PC-3 (cell line): ENCODE results near the gene UBL7. TPM values are rescaled to one million over a fixed set of nuclear protein-coding genes. Genes with fewer than 3 reads are reported as not detected.

ENCODE experiments used
- ATAC-seq: fragments of 200-7000 bp; cut with Tn5 transposase; 2 replicates; pipeline ENCODE4 v1.9.1; 2020; ENCODE audit warnings: mild to moderate bottlenecking, moderate library complexity
- BruUV-seq: library from RNA; stranded (reverse); fragments of 400-500 nt; replicated peaks from 2 replicates; lab custom pipeline; 2021; lab: Mats Ljungman, UMichigan
- CTCF ChIA-PET: fragments of 300-600 bp; sonication (Branson Sonifier 250); formaldehyde crosslinking; loops from one replicate; lab custom pipeline; 2022; ENCODE audit warnings: antibody characterized with exemption; lab: Charles Lee
- POLR2A ChIA-PET: fragments of 300-600 bp; sonication (Branson Sonifier 250); formaldehyde crosslinking; loops from one replicate; lab custom pipeline; 2022; ENCODE audit warnings: antibody characterized with exemption; ENCODE audit not compliant: unreplicated experiment; lab: Charles Lee
- DNase-seq: peaks from one replicate; pipeline ENCODE4 v3.0.0-alpha.2; 2015
- H2AFZ ChIP-seq: fragments of 300-600 bp; sonication (generic); 2 replicates; pipeline ENCODE4 v1.6.0; 2016; ENCODE audit warnings: antibody characterized with exemption, low read length
- H3F3A ChIP-seq: fragments of 300-600 bp; sonication (generic); one replicate; pipeline ENCODE4 v1.6.0; 2017; ENCODE audit warnings: antibody characterized with exemption, low read length, control low read depth, mild to moderate bottlenecking; ENCODE audit not compliant: unreplicated experiment
- H3K27ac ChIP-seq: fragments of 300-600 bp; sonication (generic); 2 replicates; pipeline ENCODE4 v1.5.1; 2016; ENCODE audit warnings: mild to moderate bottlenecking, low read length
- H3K27me3 ChIP-seq: fragments of 300-600 bp; sonication (generic); 2 replicates; pipeline ENCODE4 v1.6.1; 2016; ENCODE audit warnings: low read length, mixed read lengths
- H3K36me3 ChIP-seq: fragments of 300-600 bp; sonication (generic); 2 replicates; pipeline ENCODE4 v1.6.1; 2016; ENCODE audit warnings: low read depth, mixed run types, low read length, mixed read lengths
- H3K4me1 ChIP-seq: fragments of 300-600 bp; sonication (generic); 2 replicates; pipeline ENCODE4 v1.5.1; 2016; ENCODE audit warnings: low read length; ENCODE audit not compliant: insufficient read depth
- H3K4me2 ChIP-seq: fragments of 300-600 bp; sonication (generic); 2 replicates; pipeline ENCODE4 v1.6.0; 2016; ENCODE audit warnings: low read length
- H3K4me3 ChIP-seq: fragments of 300-600 bp; sonication (generic); 2 replicates; pipeline ENCODE4 v1.5.1; 2016; ENCODE audit warnings: mild to moderate bottlenecking, low read length, mixed read lengths
- H3K79me2 ChIP-seq: fragments of 300-600 bp; sonication (generic); 2 replicates; pipeline ENCODE4 v1.6.1; 2017; ENCODE audit warnings: low read length, mixed read lengths
- H3K9ac ChIP-seq: fragments of 300-600 bp; sonication (generic); 2 replicates; pipeline ENCODE4 v1.6.0; 2016; ENCODE audit warnings: mild to moderate bottlenecking, low read length
- H3K9me2 ChIP-seq: fragments of 300-600 bp; sonication (generic); replicated peaks from 2 replicates; pipeline ENCODE4 v1.6.1; 2016; ENCODE audit warnings: mixed run types, low read length, mixed read lengths
- H3K9me3 ChIP-seq: fragments of 300-600 bp; sonication (generic); 2 replicates; pipeline ENCODE4 v1.6.1; 2016; ENCODE audit warnings: low read length, mixed read lengths
- H4K20me1 ChIP-seq: fragments of 300-600 bp; sonication (generic); 2 replicates; pipeline ENCODE4 v1.6.1; 2016; ENCODE audit warnings: low read length, mixed read lengths
- EZH2 ChIP-seq: fragments of 300-600 bp; sonication (generic); IDR thresholded peaks from one replicate; pipeline ENCODE4 v1.6.1; 2017; ENCODE audit warnings: antibody characterized with exemption, mild to moderate bottlenecking, low read length; ENCODE audit not compliant: unreplicated experiment
- EZH2phosphoT487 ChIP-seq: fragments of 300-600 bp; sonication (generic); IDR thresholded peaks from 2 replicates; pipeline ENCODE4 v1.6.1; 2018; ENCODE audit warnings: mild to moderate bottlenecking, antibody characterized with exemption, low read length, borderline replicate concordance
- intact Hi-C: fragments of 100-400 bp; cut with micrococcal nuclease; formaldehyde crosslinking; loops from 2 replicates; pipeline ENCODE4 v1.9.0; 2023
- total RNA-seq: library from RNA; depleted of rRNA; stranded (reverse); fragments of >200 nt; gene quantifications from 2 replicates; pipeline ENCODE4 v1.2.3, GENCODE V29; 2014
- TF ChIP-seq, protein P1 (sequence below): fragments of 300-600 bp; sonication (generic); conservative IDR thresholded peaks from 2 replicates; pipeline ENCODE4 v1.5.1; 2017; ENCODE audit warnings: antibody characterized with exemption, low read depth, mild to moderate bottlenecking, low read length

The UBL7 gene
- total RNA-seq, 1 experiment from 2014 or later = 57.1 TPM

DNA sequence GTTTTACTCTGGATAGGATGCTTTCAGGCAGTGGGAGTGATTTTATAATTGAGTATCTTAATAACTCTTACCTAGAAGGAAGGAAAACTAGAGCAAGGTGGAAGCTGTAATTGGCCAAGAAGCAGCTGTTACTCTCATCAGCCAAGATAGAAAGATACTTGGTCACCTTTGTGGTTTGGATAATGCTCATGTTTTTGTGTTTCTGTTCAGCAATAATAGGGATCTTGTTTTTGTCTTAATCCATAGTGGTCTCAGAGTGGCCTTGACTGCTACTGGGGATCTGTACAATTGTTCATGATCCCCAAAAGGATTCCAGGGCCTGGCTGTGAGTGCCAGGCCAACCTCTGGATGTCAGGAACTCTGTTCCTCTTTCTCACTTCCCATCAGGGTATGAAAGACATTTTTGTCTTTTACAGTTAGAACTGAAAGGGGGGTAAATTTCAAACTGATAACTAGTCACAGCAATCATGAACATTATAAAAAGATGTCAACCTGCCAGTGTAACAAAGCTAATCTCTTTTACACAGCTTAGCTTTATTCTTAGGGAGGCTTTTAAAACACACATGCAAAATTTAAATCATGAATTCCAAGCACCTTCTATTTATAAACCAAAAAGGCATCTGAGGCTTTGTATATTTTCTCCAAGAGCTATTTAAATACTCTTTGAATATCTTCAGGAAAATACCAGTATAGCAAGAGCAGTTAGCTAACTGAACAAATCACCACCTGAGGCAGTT, 6.0 kb downstream of the UBL7 start:
- Histone ChIP-seq H3K9me2 (no peaks in the 10 kb centered on the region), H3K36me3 (no peaks in the 10 kb centered on the region), H3F3A (no peaks in the 10 kb centered on the region), H3K9me3 (no peaks in the 10 kb centered on the region), H3K27me3 (no peaks in the 10 kb centered on the region), H3K79me2 (peaks cover 3% of the 10 kb centered on the region; the same call in 1 of the 2 replicates), H2AFZ (no peak overlapping the region), H4K20me1 (no peaks in the 10 kb centered on the region), H3K4me1 (no peaks in the 10 kb centered on the region), H3K27ac (no peak overlapping the region), H3K9ac (no peak overlapping the region), H3K4me2 (no peak overlapping the region), H3K4me3 (no peak overlapping the region)
- BruUV-seq = no TSS peak
- DNase-seq (no peak), ATAC-seq (no peak)
- intact Hi-C loops = no loop called here
- TF ChIP-seq EZH2phosphoT487 = no peak
- TF ChIP-seq, protein P1, sequence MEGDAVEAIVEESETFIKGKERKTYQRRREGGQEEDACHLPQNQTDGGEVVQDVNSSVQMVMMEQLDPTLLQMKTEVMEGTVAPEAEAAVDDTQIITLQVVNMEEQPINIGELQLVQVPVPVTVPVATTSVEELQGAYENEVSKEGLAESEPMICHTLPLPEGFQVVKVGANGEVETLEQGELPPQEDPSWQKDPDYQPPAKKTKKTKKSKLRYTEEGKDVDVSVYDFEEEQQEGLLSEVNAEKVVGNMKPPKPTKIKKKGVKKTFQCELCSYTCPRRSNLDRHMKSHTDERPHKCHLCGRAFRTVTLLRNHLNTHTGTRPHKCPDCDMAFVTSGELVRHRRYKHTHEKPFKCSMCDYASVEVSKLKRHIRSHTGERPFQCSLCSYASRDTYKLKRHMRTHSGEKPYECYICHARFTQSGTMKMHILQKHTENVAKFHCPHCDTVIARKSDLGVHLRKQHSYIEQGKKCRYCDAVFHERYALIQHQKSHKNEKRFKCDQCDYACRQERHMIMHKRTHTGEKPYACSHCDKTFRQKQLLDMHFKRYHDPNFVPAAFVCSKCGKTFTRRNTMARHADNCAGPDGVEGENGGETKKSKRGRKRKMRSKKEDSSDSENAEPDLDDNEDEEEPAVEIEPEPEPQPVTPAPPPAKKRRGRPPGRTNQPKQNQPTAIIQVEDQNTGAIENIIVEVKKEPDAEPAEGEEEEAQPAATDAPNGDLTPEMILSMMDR = no peak
- no peak for TF ChIP-seq EZH2
- ChIA-PET POLR2A (no interaction called here), CTCF (no interaction called here)

DNA sequence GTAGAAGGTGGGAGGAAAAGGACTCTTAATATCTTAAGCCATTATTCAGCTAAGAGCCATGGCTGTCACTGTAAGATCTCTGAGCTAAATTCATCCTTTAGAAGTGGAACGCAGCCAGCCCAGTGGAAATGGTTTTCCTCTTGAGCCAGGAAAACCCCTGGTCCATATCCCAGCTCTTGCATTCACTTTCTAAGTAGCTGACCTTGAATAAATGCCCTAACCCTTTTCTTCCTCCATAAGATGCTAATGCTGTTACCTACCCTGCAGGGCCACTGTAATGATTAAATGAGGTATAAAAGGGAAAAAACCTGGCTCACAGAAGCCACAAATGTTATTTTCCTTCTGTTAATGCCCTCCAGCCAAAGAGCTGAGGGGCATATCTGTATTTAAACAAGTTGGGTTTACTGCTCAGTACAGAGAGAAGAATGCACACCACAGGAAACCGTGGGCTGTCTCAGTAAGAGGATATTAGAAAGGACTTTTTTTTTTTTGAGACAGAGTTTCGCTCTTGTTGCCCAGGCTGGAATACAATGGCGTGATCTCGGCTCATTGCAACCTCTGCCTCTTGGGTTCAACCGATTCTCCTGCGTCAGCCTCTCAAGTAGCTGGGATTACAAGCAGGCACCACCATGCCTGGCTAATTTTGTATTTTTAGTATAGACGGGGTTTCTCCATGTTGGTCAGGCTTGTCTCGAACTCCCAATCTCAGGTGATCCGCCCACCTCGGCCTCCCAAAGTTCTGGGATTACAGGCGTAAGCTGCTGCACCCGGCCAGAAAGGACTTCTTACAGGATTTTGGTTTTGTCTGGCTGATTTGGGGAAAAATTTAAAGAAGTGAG, 6.8 kb downstream of the UBL7 start:
- no peaks in the 10 kb centered on the region for H3K36me3 ChIP-seq
- no peak overlapping the region for H3K4me3 ChIP-seq
- no peak for TF ChIP-seq EZH2phosphoT487
- TF ChIP-seq EZH2 = no peak
- TF ChIP-seq, protein P1 = no peak
- H3K9me2 ChIP-seq = no peaks in the 10 kb centered on the region
- H3F3A ChIP-seq = no peaks in the 10 kb centered on the region
- no peaks in the 10 kb centered on the region for H3K27me3 ChIP-seq
- no peak overlapping the region for H3K9ac ChIP-seq
- CTCF ChIA-PET = no interaction called here
- no peak for ATAC-seq
- no TSS peak for BruUV-seq
- H3K4me2 ChIP-seq = no peak overlapping the region
- H3K27ac ChIP-seq = no peak overlapping the region
- no peak overlapping the region for H2AFZ ChIP-seq
- no peaks in the 10 kb centered on the region for H3K79me2 ChIP-seq
- H4K20me1 ChIP-seq = no peaks in the 10 kb centered on the region
- POLR2A ChIA-PET = no interaction called here
- intact Hi-C loops = no loop called here
- no peaks in the 10 kb centered on the region for H3K9me3 ChIP-seq
- DNase-seq = no peak
- H3K4me1 ChIP-seq = no peaks in the 10 kb centered on the region
